SHP77 (cell line): ENCODE data around the gene RAD51D.
A peak's percentile ranks its signal among the peaks of the same experiment; 100 is the strongest.
"Not testable (repeated sequence)": the region's sequence is repeated elsewhere in the genome, so short reads cannot be mapped to it uniquely, and the experiment has no call there.

Experiments used
- DNase-seq, 2 experiments: peaks; one replicate each; lab custom pipeline; 2025; lab: John Stamatoyannopoulos, UW

The RAD51D gene

DNA sequence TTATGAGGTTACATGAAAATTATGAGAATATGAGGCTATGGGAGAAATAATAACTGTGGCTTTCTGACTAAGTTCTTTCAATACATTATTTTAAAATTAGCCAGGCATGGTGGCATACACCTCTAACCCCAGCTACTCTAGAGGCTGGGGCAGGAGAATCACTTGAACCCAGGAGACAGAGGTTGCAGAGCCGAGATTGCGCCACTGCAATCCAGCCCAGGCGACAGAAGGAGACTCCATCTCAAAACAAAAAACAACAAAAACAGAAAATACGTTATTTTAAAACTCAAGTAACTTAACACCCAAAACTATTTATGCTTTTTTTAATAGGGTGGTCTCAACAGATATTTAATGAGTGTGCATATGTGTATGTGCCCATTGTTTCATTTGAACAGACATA lies 53.8 kb downstream of the RAD51D start:
- no peak for DNase-seq

DNA sequence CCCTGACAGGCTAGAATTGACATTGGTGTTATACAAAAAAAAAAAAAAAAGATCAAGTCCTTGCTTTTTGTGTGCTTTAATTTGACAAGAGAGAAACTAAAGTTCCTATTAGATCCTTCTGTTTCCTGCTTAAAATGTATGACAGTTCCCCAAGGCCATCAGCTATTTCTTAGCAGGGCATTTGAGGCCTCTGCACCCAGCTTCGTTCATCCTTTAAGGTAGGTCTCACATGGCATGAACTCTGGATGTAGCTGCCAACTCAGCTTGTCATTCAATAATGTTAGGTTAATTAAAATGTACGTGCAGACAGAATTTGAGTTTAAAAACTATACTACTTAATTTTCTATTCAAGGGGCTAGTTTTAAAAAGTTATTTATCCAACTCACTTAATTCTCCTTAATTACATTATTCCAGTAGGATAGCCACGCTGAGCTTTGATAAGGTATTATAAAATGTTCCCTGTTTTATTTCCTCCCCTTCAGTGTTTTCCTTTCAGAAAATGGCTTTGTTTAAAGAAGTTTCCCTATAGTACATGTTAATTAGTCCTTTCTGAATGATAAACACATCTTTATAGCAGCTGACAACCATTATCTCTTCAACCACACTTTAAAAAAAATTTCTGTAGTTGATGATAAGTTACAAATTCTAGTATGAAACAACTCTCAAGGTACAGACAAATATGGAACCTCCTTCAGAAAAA lies 55.0 kb downstream of the RAD51D start:
- DNase-seq = no peak

DNA sequence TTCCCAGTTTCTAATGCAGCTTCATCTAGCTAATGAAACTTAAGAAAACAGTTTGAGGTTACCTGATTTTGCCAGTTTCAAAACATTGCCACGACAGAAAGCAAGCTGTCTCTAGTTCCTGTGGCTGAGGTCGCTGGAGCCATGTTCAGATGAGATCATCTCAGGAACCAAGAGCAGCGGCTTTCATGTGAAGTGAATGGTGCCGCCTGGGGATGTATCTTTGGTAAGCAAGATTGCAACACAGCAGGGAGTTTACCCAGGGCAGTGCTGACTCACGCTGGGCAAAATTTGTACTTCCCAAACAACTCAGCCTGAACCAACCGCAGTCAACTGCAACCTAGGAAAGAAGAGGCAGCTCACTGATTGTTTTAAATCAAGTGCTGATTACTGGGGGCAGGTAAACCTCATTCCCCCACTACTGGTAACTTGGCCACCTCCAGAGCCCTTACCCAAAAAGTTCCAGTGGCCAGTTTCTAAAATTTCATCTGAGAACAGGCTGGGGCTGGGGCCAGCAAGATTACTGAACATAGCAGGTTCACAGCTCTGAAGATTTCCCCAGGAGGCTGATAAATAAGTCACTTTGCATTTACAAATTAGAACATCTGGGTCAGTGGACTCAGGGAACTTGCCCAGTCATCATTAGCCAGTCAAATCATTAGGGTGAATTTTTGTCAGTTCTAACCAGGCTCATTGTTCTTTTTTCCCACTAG lies 56.0 kb downstream of the RAD51D start, which contains the start of gene RFFL:
Gene RFFL, minus strand, starts transcription at position 194 of the 710 bp plus-strand sequence. CDS start 37,154 bp downstream, outside the sequence.
- peak; percentile 57 to 84 for DNase-seq

DNA sequence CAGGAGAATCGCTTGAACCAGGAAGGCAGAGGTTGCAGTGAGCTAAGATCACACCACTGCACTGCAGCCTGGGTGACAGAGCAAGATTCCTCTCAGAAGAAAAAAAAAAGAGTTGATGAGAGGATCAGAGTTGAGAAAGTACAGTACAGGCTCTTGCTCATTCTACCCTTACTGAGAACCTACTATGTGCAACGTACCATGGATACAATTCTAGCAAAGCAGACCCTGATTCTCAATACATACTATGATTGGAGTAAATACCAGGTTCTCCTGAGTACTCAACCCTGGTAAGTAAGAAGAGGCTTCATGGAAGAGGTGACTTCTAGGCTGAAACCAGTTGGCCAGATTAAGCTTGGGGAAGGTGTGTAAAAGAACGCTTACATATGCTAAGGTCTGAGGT lies 57.4 kb downstream of the RAD51D start:
- DNase-seq = no peak

DNA sequence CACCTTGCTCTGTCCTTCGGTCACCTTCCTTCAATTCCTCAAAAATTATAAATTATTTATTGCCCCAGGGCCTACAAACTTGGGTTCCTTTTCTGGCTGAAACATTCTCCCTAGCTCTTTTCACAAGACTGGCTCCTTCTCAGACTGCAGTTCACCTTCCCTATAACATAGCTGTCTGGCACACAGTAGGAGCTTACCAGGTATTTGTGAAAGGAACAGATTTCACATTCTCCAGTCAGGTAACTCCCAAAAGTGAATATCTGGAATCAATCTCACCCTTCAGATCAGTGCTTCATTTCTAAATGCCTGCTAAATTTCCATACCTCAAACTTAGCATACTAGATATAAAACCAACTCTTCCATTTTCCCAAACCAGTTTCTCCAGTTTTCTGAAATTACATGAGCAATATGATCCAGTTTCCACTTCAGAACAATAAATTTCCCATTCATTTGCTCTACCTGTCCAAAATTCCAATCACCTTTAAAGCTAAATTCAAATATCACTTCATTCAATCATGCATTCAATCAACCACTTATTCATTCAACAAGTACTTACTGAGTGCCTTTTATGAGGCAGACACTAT lies 62.2 kb downstream of the RAD51D start:
- no peak for DNase-seq

DNA sequence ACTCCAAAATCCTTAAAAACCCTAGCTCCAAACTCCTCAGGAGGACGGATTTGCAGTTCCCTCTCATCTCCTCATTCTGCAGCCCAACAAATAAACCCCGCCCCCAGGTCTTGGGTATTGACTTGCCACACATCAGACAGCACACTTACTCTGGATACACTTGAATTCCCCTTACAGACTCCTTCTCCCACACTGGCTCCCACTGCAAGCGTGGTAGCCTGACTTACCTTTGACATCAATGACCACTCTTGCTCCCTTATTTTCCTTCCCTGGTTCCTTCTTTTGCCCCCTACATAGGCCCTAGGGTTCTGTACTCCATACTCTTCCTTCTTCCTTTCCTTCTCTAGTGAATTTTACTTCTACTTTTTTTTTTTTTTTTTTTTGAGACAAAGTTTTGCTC lies 63.6 kb downstream of the RAD51D start:
- DNase-seq = no peak

DNA sequence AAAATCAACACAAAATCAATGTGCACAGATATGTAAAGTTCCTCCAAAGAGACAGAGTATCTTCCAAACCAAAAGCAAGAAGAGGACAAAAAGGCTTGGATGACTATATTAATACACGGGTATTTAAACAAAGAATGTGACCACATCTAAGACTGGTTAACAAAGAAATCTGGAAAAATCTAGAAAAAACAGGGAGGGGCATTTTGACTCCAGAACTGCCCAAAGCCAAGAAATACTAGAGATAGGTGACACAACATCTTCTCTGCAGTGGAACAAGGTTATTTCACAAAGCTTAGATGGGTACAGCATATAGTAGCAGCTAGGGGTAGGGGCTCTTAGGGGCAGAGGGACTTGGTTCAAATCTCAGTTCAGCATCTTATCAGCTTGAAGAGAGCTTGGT lies 66.5 kb downstream of the RAD51D start:
- DNase-seq = no peak

DNA sequence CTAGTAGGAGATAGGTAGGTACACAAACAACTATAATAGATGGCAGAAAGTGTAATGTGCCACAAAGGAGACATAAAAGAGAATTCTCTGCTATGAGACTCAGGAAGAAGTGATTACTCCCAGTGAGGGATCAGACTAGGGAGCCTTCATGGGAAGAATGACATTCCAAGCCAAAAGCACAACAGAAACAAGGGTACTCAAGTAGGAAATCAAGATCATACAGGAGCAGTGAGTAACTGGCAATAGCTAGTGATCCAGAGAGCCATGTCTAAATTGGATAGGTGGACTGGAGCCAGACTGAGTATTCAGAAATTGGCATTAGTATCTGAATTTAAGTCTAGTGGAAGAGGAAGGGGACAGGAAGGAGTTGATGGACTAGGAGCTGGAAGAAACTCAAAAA lies 66.9 kb downstream of the RAD51D start:
- no peak for DNase-seq

DNA sequence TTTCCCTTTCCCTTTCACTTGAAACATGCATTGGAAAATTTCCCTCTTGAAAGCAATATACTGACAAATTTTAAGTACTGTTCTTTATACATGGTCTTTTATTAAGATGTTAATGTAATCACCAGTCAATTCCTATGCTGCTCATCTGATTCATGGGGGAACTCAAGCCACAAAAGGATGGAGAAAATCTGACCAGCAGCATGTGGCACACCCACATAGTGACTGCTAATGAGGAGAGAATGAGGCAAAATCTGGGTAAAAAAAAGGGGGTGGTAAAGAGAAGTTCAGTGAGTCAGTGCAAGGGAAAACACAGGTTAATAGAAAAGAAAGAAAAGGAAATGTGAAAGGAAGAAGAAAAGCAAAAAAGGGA lies 67.4 kb downstream of the RAD51D start:
- no peak for DNase-seq

DNA sequence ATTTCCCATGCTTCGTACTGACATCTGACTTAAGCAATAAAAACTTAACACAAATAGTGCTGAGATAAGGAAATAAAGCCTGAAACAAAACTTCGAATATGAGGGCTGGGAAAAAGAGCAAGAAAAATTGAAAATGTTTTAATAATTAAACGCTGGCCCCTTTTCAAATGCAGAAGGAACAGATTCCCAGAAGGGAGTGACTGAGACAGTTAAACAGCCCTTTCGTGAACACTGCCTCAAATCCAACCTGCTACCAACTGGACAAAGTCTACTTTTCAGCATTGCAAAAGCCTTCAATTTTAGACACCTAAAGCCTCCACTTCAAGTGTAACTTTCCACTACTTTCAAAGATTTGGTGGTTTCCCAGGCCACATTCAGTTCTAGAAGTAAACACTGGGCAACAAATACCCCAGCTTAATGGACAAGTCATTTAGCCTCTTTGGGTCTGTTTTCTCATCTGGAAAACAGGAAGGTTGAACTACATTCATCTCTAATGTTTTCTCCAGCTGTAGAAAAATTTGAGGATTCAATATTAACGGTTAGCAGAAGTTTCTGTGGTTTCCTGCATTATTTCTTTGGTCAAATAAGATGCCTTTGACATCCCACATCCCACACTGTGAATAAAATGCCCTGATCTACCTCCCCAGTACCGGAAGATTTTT lies 68.0 kb downstream of the RAD51D start:
- no peak for DNase-seq

DNA sequence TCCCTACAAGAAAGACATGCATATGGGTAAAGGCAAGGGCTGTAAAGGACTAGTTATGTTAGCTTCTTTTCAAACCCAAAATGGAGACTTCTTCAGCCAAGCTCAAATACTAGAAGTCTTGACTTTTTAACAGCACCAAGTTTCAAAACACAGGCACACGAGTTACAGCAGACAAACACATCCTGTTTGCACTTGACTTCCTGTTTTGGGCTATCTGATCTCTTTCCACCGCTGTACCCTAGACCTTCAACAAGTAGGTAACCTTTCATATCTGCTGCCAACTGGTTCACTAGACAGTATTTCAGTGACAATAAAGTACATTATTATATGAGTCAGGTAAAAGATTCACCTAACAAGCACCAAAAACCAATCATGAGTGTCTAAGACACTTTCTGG lies 68.5 kb downstream of the RAD51D start:
- DNase-seq = no peak

DNA sequence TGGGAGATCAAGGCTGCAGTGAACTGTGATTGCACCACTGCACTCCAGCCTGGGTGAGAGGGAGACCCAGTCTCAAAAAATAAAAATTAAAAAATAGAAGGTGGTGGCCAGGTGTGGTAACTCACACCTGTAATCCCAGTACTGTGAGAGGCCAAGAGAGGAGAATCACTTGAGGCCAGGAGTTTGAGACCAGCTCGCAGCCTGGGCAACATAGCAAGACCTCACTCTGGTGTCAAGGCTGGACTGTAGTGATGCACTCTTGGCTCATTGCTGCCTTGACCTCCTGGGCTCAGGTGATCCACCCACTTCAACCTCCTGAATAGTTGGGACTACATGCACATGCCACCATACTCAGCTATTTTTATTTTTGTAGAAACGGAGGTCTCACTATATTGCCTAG lies 69.5 kb downstream of the RAD51D start:
- no peak for DNase-seq

DNA sequence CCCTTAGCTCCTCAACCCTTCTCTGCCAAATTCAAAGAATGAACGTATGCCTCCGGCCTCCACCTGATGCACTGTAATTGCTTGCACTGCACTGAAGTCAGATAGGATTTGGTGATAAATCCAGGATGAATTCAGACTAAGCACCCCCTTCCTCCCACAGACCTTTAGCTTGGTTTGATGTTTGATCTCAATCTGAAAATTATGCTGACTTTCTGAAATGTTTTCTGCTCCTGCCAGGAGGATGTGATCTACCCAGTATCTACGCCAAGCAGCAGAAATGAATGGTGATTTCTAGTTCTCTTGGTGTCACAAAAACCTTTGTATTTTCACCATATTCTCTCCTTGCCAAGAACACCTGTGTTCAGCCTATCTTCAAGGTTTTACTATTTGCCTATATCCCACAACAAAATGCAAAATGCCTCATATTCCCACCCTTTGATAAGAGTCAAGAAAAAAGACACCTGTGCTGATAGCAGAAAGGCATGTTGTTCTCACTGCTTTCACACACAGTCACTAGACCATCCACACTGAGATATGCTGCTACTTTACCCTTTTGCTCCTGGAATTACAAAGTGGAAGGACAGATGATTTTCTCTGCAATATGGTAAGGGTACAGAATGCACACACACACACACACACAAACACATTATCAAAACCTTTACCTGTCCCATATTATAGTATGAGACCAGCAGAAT lies 70.8 kb downstream of the RAD51D start:
- DNase-seq = no peak

DNA sequence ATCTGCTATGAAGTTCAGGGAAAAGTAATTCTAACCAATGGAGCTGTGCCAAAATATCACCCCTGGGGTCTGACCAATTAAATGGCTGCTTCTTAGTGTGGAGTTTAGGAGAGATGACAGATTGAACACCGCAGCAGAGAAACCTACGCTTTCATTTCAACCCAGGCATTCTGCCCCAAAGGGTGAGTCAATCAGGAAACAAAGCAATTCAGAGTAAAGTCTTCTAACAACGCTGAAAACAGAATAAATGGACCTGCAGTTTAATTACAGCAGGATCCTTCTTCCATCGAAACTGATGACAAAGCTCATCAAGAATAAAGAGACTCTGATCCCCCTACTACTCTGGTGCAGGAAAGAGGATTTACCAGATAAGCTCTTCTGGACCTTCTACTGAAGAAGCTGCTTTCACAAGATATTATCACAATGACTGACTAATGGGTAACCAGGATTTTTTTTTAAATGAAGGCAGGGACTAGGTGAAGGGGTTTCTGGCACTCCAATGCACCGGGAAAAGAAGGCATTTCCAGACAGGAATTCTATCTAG lies 72.8 kb downstream of the RAD51D start:
- no peak for DNase-seq

DNA sequence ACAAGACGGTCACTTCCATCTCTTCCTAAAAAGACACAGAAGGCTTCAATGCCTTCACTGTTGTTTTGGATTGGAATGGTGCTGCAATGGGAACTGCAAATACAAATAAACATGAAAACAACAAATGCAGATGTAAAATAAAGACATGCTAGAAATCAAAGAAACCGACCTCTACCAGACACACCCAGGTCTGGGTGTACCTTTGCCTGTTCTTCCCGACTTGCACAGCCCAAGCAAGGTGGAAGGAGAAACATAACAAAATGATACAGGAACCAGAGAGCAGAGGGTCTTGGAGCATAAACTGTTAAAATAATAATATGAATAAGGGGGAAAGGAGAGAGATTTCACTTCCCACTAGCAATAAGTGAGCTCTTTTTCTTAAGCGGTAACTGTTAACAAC lies 73.4 kb downstream of the RAD51D start:
- DNase-seq = no peak

DNA sequence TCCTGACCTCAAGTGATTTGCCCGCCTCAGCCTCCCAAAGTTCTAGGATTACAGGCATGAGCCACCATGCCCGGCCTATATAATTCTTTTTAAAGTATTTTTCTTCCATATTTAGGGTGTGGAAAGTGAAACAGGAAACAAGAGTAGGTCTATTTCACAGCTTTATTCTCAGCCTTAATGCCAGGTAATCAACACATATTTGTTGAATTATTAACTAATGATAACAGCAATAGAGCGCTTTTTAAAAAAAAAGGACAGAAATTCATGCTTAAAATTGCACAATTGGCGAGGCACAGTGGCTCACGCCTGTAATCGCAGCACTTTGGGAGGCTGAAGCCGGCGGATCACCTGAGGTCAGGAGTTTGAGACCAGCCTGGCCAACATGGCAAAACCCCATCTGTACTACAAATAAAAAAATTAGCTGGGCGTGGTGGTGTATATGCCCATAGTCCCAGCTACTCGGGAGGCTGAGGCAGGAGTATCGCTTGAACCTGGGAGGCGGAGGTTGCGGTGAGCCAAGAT lies 74.1 kb downstream of the RAD51D start:
- not testable (repeated sequence) for DNase-seq

DNA sequence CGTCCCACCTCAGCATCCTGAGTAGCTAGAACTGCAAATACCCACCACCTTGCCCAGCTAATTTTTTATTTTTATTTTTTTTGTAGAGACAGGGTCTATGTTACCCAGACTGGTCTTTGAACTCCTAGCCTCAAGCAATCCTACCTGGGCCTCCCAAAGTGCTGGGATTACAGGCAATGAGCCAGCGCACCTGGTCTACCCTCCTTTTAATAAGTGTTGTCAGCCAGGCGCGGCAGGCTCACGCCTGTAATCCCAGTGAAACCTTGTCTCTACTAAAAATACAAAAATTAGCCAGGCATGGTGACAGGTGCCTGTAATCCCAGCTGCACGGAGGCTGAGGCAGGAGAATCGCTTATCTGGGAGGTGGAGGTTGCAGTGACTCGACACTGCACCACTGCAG lies 75.5 kb downstream of the RAD51D start:
- DNase-seq = no peak
